GM18867 (cell line): ENCODE results near the gene NRL.
"Not testable (repeated sequence)": the region's sequence is repeated elsewhere in the genome, so short reads cannot be mapped to it uniquely, and the experiment has no call there.

ENCODE experiments used
- ATAC-seq: cut with Tn5 transposase; IDR thresholded peaks from one replicate; pipeline ENCODE4 v1.9.1; 2021; ENCODE audit warnings: mild to moderate bottlenecking, moderate library complexity; ENCODE audit not compliant: unreplicated experiment

NRL gene

DNA sequence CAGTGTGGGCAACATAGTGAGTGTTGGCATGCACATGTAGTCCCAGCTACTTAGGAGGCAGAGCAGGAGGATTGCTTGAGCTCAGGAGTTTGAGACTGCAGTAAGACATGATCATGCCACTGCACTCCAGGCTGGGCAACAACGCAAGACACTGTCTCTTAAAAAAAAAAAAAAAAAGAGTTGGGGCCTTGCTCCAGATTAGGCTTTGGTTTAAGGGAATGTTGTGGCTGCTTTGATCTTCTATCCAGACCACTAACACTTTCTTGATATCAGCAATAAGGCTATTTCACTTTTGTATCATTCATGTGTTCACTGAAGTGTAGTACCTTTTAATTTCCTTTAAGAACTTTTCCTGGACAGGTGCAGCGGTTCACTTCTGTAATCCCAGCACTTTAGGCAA, 12.9 kb upstream of the NRL start:
- ATAC-seq, result no peak

DNA sequence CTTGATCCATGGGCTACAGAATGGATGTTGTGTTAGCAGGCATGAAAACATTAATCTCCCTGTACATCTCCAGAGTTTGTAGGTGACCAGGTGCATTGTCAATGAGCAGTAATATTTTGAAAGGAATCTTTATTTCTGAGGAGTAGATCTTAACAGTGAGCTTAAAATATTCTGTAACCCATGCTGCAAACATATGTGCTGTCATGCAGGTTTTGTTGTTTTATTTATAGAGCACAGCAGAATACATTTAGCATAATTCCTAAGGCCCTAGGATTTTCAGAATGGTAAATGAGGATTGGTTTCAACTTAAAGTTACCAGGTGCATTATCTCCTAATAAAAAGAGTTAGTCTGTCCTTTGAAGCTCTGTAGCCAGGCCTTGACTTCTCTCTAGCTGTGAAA, 12.2 kb upstream of the NRL start:
- ATAC-seq, result no peak

DNA sequence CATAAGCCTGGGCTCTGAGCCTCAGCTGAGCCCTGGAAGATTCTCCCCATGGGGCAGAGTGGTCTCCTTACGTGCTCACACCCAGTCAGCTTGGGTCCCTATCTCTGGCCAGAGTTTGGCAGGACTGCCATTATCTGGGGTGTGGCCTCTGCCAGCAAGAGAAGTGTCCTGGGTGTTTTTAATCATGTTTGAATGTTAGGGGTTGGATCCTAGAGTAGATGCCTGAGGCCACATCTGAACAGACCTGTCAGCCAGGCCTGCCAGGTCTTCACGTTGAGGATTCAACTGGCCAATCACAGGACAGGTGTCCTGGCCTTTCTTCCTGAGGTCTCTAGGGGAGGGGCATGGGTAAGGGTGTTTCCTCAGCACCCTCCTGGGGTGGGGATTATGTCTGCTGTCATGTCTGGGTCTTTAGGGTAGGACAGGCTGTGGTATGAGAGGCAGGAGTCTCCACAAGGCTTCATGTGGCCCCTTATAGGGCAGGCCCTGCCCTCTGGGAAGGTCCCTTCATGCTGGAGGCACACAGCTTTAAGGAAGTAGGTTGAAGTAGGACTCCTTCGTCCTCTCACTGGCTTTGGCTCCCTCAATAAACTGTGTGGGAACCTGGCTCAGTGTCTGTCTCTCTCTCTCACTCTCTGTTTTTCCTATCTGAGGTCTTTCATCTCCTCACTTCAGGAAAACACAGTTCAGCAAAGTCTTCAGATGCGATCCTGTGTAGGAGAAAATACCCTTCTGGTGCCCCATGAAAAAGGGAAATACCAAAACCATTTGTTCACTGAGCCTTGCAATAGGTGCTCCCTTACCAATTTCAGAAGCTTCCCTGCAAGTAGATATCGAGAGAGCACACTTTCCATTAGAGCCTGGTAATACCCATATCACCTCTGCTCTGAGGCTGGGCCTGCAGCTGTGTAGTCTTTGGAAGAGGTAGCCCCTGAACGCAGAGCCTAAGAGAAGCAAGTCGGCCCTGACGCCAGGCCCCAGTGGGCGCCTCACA, 9.0 kb upstream of the NRL start:
- ATAC-seq, result no peak

DNA sequence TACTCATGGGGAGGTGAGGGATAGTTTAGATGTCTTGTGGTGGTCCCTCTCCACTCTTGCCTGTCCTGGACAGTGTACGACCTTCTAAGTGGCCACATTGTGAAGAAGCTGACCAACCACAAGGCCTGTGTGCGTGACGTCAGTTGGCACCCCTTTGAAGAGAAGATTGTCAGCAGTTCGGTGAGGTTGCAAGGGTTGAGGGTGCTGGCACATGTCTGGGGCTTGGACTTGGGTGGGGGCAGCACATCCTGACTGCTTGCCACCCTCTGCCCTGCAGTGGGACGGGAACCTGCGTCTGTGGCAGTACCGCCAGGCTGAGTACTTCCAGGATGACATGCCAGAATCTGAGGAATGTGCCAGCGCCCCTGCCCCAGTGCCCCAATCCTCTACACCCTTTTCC, 8.1 kb upstream of the NRL start:
- ATAC-seq, result no peak

DNA sequence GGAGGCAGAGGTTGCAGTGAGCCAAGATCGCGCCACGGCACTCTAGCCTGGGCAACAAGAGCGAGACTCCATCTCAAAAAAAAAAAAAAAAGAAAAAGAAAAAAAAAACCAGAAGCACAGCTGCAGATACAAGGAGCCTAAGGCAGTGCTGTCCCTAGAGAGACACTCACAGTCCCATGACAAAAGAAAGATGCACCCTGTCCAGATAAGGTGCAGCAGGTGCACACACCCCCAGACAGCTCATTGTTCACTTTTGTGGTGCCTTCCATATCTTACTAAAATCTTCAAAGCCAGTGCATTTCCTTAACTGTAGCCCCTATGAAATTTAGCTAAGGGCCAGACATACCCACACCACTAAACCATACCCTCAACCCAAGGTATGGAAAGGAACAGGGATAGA, 7.7 kb upstream of the NRL start:
- ATAC-seq, result no peak

DNA sequence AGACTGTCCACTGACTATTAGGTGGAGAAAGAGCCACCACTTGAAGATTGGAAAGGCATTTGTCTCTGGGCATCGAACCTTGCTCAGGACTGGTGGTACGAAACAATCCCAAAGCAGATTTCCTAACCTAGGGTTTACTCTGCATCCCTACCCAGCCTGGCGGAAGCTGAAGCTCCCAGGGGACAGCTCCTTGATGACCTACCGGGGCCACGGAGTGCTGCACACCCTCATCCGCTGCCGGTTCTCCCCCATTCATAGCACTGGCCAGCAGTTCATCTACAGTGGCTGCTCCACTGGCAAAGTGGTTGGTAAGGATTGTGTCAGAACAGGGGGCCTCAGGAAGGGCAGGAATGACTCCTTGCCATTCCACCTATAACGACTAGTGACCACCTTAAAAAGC, 6.5 kb upstream of the NRL start:
- ATAC-seq, result no peak

DNA sequence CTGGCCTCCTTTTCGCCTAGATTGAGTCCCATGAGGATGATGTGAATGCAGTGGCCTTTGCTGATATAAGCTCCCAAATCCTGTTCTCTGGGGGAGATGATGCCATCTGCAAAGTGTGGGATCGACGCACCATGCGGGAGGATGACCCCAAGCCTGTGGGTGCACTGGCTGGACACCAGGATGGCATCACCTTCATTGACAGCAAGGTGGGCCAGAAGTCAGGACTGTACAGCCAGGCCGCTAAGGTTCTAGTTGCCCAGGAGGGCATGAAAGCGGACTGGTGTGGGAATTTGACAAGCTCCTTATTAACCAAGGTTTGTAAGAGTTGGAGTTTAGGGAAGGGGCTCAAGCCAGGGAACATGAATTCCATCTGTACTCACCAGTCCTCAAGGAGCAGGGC, 4.9 kb upstream of the NRL start:
- ATAC-seq, result no peak

DNA sequence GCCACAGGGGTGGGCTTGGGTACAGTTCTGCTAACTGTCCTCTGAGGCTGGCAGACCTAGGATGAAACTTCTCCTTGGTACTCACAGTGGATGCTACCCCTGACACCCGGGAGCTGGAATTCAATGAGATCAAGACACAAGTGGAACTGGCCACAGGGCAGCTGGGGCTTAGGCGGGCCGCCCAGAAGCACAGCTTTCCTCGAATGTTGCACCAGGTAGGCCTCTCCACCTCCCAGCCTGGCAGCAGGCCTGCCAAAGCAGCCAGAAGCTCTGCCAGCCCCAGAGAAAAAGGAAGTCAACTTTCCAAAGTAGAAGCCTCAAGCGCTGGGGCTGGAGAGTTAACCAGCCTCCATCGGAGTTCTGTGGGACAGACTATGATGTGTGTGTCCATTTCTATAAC, 2.4 kb upstream of the NRL start:
- ATAC-seq, result no peak

DNA sequence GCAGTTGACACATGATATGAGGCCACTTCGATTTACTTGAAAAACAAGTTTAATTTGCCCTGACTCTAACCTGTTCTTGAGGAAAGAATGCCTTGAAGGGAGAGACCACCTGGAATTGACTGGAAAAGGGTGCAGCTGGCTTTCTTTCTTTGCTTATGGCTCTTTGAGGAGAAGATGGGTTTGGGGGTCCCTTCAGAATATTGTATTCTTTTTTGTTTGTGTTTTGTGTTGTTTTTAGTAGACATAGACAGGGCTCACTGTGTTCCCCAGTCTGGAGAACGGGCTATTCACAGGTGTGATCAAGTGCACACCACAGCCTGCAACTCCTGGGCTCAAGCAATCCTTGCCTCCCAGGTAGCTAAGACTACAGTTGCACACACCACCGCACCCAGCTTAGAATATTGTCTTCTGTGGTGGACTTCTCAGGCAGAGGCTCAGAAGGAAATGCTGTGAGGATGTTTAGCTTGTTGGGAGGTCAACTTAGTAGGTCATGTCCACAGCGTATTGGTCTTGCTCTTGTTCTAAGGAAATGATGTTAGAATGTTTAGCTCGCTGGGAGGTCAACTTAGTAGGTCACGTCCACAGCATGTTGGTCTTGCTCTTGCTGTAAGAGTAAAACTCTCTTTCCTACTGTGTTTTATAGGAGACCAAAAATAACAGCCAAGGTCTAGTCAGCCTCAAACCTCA, 1.5 kb upstream of the NRL start:
- ATAC-seq, result no peak

DNA sequence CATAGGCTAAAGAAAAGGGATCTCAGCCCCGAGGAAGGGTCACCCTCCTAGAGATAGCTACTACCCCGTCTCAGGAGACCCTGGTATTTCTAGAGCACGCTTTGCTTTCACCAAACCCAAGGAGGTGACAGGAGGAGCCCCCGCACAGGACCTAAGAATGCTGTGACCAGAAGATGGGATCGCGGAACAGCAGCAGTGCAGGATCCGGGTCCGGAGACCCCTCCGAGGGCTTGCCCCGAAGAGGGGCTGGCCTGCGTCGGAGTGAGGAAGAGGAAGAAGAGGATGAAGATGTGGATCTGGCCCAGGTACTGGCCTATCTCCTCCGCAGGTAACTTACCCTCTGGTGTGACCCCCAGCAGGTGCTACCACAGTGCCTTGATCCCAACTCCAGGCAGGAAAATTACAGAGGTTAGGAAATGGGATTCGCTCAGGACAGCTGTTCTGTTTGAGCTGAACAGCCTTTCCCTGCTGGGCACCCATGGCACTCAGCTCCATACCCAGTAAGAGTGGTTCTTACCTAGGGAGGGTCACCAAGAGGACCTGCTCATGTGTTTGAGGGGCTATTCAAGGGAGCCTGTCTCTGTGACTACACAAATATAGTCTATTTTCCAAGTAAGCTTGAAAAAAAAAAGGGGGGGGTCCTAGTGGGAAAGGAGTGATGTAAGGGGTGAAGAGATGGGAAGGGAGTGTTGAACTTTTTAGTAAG, 826 bp upstream of the NRL start:
- no peak for ATAC-seq

DNA sequence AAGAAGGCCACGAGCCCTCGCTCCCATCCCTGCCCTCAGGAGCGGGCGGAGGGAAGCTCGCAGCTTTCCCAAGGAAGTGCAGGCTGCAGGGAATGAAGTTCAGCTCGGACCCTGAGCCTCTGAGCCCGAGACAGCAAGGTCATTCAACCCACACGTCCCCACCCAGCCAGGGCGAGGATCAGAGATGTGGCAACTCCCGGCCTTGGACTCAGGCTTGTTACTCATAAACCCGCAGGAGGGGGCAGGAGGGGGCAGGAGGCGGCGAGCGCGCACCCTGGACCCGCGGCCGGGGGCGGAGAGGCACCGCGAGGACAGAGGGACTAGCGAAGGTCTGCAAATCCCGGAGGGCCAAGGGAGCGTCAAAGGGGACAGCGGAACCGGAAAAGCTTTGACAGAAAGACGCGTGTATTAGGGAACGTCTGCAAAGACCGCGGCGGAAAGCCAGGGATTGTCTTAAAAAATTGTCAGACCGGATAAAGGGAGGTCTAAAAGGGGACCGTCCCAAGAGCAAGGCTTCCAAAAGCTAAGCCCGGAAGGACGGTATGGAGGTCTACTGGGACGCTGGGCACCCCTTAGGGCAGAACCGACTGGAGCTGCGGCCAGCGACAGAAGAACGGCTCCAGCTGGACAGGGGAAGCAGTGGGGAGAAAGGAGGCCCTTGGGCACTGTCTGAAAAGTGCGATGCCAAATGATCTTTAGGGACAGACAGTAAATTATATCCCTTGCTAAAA, 783 bp downstream of the NRL start:
- ATAC-seq, result peak; percentile 28

DNA sequence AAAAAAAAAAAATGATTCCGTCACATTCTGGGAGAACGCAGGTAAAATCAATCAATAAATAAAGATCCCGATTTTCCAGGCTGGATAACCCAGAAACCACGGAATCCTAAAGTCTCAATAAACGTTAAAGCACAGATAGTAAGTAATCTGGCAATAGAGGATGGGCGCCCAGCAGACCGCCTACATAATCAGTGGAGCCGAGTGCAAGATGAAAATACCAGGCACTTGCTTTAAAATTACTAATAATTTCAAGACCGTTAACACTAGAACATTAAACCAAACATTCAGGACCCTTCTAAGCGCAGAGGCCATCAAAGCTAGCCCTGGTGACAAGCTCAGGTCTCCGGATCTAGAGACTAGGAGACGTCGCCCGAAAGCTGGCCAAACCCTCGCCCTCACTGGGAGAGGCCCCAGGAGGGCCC, 1.4 kb downstream of the NRL start:
- no peak for ATAC-seq

DNA sequence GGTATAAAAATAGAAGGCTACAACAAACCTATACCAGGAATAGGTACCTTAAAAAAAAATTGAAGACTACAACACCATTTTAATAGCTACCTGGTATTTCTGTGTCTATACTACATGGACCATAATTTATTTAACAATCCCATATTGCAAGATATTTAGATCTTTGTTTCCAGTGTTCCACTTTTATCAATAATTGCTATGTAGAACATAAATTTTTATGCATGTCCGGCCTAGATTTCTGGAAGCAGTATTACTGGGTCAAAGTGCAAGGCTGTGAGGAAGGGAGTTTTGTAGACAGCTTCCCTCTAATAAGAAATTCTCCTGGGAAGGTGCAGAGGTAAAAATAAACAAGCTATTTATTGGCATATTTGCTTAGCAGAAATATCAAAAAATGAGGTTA, 4.2 kb downstream of the NRL start:
- ATAC-seq, result no peak

DNA sequence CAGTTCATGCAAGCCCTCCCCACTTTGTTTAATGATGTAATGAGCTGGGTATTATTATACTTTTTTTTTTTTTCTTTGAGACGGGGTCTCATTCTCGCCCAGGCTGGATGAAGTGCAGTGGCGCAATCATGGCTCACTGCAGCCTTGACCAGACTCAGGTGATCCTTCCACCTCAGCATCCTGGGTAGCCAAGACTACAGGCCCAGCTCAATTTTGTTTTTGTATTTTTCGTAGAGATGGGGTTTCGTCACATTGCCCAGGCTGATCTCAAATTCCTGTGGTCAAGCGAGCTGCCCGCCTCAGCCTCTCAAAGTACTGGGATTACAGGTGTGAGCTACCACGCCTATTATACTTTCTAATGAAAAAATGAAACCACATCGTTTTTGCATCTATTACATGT, 4.7 kb downstream of the NRL start:
- ATAC-seq, result no peak

DNA sequence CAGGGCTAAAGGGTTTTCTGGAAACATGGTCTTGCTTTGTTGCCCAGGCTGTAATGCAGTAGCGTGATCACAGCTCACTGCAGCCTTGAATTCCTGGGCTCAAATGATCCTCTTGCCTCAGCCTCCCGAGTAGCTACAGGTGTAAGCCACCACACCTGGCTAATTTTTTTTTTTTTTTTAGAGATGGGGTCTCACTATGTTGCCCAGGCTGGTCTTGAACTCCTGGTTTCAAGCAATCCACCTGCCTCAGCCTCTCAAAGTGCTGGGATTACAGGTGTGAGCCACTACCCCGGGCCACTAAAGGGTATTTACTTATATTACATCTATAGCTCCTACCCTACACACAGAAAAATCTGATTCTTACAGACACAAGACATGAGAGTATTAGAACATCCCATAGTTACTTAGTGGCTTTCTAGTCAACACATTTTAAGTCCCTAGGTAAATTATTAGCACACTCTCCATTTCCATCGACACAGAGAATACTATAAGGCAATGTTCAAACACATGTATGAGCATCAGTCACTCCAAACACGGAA, 6.3 kb downstream of the NRL start:
- ATAC-seq, result peak; percentile 35

DNA sequence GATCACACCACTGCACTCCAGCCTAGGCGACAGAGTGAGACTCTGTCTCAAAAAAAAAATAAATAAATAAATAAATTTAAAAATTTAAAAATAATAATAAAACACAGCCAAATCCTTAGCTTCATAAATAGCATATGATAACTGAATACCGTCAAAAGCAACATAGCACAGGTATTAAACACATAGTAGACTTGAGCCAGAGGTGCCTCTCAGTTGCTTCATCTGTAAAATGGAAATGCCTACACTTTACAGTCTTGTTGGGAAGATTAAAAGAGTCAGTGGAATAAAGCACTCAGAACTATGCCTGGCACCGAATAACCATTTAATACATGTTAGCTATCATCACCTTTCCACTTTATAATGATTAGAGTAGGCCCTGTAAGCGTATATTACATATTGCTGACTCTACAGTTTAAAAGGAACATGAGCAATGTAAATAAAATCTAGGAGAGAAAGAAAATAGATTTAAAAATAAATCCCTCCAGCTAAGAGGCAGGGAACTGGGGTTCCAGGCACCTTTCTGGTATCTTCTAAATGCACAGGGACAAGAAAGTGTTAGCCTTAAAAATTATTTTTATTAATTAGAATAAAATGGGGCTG, 8.0 kb downstream of the NRL start:
- no peak for ATAC-seq

DNA sequence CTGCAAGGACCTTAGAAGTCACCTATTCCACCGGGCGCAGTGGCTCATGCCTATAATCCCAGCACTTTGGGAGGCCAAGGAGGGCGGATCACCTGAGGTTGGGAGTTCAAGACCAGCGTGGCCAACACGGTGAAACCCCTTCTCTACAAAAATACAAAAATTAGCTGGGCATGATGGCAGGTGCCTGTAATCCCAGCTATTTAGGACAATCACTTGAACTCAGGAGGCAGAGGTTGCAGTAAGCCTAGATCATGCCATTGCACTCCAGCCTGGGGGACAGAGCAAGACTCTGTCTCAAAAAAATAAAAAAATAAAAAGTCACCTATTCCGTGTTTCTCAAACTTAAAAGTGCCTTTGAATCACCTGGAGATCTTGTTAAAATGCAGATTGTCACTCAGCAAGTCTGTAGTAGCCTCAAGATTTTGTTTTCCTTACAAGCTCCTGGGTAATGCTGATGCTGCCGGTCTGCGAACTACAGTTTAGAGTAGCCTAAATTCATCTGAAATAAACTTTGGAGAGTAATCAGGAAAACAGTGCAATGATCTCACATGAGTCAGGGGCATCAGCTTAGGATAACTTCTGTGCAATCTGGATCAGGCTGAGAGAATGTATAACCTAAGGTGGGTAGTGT, 9.0 kb downstream of the NRL start:
- not testable (repeated sequence) for ATAC-seq

DNA sequence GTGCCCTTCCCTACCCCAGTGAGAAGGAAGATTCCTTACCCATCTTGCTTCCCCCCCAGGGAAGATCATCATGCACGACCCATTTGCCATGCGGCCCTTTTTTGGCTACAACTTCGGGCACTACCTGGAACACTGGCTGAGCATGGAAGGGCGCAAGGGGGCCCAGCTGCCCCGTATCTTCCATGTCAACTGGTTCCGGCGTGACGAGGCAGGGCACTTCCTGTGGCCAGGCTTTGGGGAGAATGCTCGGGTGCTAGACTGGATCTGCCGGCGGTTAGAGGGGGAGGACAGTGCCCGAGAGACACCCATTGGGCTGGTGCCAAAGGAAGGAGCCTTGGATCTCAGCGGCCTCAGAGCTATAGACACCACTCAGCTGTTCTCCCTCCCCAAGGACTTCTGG, 11.3 kb downstream of the NRL start:
- ATAC-seq, result no peak

DNA sequence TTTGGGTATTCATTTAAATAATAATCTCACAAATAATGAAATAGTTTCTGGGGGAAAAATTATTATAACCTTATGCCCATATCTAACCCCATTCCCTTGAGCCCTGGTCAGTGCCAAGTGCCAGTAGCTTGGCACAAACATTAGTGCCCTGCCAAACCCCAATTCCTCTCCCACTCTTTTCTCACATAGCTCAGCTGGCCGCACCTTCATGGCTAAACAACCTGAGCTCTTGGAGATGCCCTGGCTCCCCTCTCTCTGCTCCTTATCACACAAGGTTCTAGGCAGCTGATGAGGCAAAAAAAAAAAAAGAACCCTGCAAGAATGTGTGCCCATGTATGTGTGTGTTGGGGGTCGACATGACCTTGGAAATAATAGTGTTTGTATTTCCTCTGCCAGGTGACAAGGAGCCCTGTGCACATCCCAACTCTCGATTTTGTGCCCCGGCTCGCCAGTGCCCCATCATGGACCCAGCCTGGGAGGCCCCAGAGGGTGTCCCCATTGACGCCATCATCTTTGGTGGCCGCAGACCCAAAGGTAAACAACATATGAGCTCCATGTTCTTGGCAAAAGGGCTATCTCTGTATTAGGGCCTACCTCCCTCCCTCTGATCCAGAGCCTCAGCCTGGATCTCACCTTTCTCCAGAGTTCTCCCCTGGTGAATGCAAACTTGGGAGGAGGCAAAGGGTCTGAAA, 12.2 kb downstream of the NRL start:
- no peak for ATAC-seq
